Fibroblast of peridontal ligament (primary cell): ENCODE data around the gene PROCA1.
"Not testable (repeated sequence)": the region's sequence is repeated elsewhere in the genome, so short reads cannot be mapped to it uniquely, and the experiment has no call there.

Source experiments
- DNase-seq: peaks from one replicate; pipeline ENCODE4 v3.0.0-alpha.2; 2010; ENCODE audit errors: extremely low read depth

PROCA1 gene

GRCh38 chr17:28744104-28744971, 32.6 kb upstream of the PROCA1 start:
- peak; percentile 36 for DNase-seq

- DNase-seq: peak; percentile 86
These were observed 31.8 kb upstream of the PROCA1 start, which contains the start of gene TRAF4 for GRCh38 chr17:28743243-28744103. Gene TRAF4, plus strand, starts transcription at chr17:28744011. Its CDS starts 102 bp downstream, at chr17:28744113.

GRCh38 chr17:28741358-28742349, 30.0 kb upstream of the PROCA1 start:
- DNase-seq: no peak

GRCh38 chr17:28740406-28741357, 29.0 kb upstream of the PROCA1 start:
- DNase-seq: no peak

GRCh38 chr17:28738680-28739384, 27.1 kb upstream of the PROCA1 start:
- DNase-seq: no peak

GRCh38 chr17:28737770-28738679, 26.3 kb upstream of the PROCA1 start:
- DNase-seq: no peak

- no peak for DNase-seq
These were observed 25.6 kb upstream of the PROCA1 start for GRCh38 chr17:28737316-28737715.

- not testable (repeated sequence) for DNase-seq
These were observed 24.5 kb upstream of the PROCA1 start for GRCh38 chr17:28735913-28736769.

- DNase-seq: no peak
These were observed 23.6 kb upstream of the PROCA1 start for GRCh38 chr17:28735242-28735722.

GRCh38 chr17:28734712-28735241, 23.1 kb upstream of the PROCA1 start:
- no peak for DNase-seq

GRCh38 chr17:28733346-28733745, 21.7 kb upstream of the PROCA1 start:
- no peak for DNase-seq

GRCh38 chr17:28729950-28730330, 18.3 kb upstream of the PROCA1 start:
- DNase-seq: no peak

- peak; percentile 92 for DNase-seq
These were observed 16.9 kb upstream of the PROCA1 start, which contains the start of gene NEK8 for GRCh38 chr17:28728364-28729200. Gene NEK8, plus strand, starts transcription at chr17:28728788. Its CDS starts 26 bp downstream, at chr17:28728814.

- DNase-seq: peak; percentile 89
These were observed 15.2 kb upstream of the PROCA1 start for GRCh38 chr17:28726627-28727491.

- DNase-seq: peak; percentile 41
These were observed 14.5 kb upstream of the PROCA1 start, which contains the start of gene TLCD1 for GRCh38 chr17:28726226-28726626. Gene TLCD1, minus strand, starts transcription at chr17:28726233. Its CDS starts 136 bp downstream, at chr17:28726097.
